Activated T-cell treated with anti-CD3 and anti-CD28 coated beads for 4 hours (primary cell): ENCODE data around the gene PTPRR.

Experiments
- DNase-seq: peaks from one replicate; pipeline ENCODE4 v3.0.0-alpha.2; 2020

PTPRR gene

DNA sequence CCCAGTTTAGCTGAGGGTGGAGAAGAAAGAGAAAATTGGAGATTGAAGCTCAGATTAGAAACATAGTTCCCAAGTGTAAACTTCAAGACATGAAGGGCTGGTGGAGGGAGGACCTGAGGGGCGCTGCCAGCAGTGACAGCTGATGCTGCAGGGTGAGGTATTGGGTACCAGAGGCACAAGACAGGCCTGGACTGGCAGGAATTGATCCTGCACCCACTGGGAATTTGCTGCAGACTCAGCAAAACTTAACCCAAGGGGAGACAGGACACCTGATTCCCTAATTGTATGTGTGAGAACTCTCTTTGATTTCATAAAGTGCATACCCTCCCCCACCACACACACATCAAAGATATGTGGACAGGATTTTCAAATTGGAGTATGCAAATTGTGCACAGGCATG is 11.6 kb downstream of the PTPRR start:
- no peak for DNase-seq

DNA sequence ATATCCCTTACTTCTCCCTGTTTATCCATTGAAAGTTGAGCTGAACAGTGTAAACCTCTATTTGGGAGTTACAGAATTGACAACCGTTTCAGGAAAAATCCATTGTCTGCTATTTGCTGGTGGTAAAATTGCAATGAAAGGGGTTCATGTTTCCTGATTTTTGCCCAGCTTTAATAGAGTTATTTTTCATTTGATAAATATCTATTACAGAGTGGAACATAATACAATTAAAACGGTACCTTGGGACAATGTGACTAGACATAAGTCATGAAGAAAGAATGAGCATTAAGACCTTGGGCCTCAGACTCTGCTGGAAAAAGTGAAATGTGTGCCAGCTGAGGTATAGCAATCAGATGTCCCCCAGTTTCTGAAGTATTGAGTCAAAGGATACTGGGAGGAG is 13.1 kb downstream of the PTPRR start:
- no peak for DNase-seq

DNA sequence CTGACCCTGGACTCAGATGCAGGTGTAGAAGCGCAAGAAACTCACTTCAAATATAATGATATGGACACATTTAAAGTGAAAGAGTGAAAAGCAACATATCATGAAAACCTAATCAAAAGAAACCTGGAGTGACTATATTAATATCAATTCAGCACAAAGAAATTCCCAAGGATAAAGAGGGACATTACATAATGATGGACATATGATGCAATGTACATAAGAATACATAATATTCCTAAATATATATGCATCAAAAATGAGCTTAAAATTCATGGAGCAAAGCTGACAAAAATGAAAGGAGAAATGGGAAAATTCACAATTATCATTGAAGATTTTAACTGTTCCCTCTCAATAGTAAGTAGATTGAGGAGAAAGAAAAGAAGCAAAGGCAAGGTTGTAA is 24.6 kb downstream of the PTPRR start:
- DNase-seq, result no peak

DNA sequence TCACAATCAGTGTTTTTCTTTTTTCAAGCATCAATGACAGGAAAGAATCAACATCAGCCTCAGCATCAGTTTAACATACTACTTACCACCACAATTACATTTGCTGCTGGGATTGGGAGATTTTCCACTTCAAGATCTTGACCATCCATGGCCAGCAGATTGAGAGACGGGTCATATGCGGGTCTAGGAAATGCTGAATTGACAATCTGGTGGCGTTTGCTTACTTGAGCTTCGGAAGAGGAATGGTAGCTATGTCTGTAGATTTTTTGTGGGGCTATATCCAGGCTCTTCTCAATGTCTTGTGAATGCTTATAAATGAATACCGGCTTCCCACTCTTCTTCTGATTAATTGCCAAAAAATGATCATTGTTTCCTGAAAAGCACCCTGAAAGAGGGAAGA is 27.9 kb downstream of the PTPRR start:
- no peak for DNase-seq

DNA sequence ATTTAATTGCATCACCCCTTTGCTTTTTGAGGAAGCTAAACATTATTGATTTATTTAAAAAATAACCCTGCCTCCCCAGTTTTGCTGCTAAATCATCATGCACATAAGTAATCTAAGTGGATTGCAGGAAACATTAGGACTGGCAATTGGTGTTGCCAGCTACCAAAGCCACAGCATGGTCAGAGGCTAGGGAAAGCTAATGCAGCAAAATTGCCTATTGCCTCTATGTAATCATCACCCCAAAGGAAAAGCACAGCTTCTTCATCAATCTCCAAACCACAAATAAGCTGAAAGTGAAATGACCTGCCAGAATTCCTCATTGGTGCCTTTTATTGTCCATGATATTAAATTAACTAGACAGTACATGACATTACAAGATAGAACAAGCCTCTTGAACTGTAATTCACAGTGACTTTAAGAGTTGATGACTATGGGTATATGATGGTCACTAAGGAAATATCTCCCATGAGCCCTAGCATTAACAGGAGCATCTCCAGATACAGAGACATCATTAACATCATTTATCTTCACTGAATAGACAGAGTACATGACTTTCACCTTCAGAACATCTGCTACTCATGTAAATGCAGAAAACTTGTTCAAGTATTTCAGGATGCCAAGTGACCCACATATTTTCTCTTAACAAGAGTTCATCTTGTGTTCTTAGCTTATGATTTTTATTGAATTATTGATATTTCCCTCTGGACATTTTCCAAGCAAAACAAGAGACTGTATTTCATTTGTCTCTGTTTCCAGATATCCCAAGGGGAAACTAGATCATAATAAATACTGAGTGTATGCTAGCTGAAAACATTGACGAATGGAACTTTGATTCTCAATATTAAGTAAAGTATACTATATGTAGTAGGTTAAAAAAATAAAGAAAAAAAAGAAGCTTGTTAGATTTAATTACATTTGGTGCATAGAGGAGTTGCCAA is 29.4 kb downstream of the PTPRR start:
- no peak for DNase-seq

DNA sequence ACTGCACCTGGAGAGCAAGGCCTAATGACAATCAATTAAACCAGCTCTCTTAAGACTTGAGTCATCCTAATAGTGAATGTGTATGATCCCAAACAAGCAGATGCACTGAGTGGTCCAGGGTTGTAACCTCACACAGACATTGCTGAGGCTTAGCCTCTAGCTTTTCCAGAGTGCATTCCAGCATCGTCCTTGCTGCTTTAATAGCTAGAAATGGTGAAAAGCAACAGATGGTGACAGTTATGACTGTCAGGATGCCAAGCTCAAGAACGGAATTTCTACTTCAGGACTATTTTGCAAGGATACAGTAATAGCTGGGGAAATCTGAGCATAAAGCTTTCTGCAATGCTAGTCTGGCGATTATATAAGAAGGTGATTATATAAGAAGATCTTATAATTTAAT is 34.6 kb downstream of the PTPRR start:
- no peak for DNase-seq

DNA sequence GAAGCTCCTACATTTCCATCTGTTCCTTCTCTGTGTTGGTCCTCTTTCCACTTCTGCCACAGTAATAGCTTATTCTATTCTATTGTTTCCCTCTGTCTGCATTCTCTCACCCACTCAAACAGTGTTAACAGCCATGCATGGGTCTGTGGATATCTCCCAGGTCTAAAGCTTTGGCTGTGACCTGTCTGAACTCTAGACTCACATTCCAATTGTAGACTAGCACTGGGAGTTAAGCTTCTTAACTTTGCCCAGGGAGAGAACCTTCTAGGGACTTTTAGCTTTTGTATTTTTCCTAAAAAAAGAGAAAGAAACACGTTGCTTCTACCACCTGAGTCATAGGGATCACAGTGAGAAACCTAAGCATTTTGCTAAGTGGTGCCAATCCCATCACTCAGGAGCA is 36.7 kb downstream of the PTPRR start:
- no peak for DNase-seq

DNA sequence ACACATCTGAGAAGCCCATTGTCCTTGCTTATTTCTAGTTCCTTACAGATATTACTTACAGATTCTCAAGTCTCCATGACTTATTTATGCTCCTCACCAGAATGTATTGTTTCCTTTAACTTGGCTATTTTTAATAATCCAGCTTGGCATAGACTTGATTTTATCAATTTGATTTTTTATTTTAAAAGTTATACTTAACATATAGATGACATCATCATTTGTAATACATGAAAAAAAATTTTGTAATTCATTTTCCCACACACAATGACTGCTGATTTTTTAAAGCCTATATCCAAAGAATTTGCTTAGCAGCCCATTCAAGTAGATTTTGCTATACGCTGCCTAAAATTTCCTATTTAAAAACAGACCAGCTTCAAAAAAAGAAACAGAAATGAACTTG is 39.8 kb downstream of the PTPRR start:
- DNase-seq, result no peak

DNA sequence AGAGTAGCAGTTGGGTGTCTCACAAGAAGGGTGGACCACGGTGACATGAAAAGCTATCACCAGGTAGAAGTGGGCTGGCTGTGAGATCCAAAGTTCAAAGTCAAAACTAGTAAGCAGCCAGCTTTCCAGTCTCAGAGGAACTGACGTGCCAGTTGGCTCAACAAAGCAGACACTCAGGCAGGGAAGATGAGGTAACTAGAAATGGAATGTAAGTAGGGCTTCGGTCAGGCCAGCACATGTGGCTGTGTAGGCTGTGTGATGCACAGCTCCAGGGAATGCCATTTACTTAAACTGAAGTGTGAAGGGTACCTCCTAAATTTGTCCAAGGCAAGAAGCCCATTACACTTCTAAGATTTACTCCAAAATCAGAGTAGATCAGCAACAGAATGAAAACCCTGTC is 43.6 kb downstream of the PTPRR start:
- DNase-seq, result no peak

DNA sequence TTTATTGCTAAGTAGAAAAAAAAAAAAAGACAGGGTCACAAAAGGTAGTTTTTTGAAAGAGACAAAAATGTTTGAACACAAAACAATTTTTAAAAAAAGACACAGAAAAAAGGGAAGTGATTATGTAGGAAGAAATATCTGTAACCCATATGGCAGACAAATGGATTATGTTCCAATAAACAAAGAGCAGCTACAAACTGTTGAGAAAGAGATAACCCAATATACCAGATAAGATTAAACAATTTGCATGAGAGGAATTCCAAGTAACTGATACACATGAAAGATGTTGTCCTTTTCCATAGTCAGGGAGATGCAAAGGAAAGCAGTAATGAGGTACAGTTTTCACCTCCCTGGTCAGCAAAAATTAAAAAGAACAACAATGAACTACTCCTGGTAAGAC is 44.9 kb downstream of the PTPRR start:
- no peak for DNase-seq

DNA sequence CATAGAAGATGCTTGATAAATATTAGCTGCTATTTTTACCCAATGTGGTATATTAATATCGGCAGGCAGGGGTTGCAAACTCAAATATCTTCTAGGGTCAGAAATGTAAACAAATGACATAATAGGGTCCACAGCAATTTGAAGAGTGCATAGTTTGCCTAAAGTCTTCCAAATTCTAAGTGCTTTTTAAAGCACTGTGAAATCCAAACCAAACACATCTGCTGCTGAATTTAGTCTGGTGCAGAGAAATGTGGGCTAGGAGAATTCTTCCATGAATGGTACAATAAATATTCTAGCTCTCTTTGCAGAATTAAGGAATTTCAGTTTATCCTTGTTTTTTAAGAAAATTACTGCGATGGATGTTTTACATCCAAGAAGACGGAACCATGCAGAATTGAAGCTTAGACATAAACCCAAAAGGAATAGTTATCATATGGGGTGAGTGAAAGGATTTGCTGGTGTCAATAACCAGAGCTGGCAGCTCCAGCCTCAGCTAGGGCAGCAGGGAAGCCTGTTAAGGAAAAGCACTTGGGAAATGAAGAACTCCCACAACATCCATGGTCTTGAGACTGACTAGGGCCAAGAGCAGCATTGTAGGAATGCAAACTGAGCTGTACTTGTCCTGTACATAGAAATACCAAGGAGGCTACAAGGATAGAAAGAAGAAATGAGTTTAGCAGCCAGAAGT is 65.5 kb downstream of the PTPRR start:
- no peak for DNase-seq

DNA sequence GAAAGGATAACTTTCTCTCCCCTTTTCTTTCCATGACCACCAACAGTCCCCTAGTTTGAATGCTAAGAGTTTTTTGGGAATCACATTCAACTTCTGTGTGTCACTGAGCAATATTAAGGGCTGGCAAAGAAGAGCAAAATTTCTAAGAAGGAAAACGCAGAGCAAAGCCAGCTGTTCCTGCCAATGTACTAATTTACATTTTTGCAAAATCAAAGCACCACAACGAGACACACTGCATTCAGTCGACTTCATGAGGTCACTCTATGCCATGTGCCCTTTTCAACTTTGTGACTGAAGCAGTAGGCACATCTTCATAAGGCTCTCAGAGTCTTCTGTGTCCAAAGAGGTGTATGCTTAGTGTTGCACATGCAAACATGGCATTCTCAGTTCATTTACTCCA is 66.4 kb downstream of the PTPRR start:
- DNase-seq, result no peak

DNA sequence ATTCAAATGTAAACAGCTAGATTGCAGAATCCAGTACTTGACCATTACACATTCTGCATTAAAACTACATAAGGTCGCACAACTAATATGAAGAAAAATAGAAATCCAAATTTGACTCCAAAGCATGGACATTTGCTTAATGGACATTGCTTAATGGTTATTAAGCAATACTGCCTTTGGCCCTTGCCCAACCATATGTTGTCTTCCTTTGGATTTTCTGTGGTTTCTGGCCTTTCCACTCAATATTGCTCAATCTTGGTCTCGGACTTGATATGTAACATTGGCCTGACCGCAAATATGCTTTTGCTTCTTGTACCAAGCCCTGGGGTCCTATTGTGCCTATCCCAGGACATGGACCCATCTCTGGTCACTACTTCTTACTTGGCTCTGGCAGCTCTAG is 67.2 kb downstream of the PTPRR start:
- DNase-seq, result no peak

DNA sequence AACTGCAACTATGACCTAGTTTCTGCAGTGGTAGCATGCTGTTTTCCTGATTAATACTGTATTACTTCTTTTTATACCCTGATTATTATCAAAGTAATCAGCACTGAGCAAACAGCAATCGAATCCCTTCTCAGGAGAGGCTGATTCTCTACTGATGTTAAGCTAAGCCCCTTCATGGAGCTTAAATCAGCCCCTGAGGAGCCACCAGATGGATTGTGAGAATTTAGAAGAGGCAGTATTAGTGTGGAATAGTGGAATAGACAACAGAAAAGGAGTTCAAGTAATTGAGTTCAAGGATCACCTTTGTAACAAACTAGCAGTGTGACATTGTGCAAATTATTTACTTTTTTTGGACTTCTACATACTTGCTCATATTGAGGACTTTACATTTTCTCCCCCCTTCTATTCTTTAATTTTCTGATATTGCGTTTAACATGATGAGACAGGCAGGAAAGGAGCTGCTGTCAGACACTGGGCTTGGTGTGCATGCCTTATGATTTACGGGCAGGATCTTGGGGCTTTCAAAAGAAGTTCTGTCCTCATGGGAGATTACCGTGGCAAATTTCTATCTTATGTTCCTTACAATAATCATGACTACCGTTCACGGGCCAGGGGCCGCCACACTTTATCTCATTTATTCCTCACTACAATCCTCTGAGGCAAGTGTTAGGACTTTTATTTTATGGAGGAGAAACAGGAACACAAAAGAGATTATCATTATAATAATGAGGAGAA is 68.0 kb downstream of the PTPRR start:
- no peak for DNase-seq

DNA sequence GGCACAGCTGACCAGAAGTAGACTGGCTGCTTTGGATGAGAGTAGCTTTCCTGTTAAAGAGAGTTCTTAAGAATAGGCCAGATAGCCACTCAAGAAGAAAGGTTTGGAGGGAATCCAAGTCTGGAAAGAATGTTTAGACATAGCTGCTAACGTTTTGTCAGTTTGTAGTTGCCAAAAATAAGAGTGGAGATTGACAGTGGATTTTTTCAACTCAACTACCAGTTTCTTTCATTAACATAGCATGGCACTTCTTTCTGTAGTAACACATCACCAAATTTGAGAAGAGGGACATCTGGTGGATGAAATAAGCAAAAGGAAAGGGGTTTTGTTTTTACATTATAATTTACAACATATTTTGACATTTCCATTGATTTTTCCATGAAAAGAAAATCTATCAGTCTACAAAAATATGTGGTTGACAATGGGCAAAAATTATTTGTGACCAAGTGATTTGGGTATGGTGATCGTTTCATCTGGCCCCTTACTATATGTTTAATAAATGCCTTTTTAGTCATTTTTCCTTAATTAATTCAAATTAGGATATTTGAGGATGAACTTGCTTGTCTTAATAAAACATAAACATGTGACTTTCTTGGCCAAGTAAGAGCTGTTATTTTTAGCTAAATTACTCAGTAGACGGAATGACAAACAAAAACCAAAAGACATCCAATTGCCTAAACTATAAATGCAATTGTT is 71.1 kb downstream of the PTPRR start:
- no peak for DNase-seq

DNA sequence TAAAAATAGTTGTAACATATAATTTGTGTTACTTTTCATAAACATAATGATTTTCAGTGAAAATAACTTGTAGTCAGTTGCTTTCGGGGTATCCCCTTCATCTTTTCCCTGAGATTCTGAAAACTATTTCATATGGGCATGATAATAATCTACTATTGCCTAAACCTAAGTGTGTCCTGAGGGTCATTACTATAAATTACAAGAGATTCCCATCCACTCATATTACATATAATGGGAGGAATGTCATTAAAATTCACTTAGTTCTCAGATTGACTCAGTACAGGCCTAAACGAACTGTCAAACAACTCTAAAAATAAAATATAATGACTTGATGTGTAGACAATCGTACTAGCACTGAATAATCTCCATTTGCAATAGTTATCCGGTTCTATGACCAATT is 72.7 kb downstream of the PTPRR start:
- DNase-seq, result no peak

DNA sequence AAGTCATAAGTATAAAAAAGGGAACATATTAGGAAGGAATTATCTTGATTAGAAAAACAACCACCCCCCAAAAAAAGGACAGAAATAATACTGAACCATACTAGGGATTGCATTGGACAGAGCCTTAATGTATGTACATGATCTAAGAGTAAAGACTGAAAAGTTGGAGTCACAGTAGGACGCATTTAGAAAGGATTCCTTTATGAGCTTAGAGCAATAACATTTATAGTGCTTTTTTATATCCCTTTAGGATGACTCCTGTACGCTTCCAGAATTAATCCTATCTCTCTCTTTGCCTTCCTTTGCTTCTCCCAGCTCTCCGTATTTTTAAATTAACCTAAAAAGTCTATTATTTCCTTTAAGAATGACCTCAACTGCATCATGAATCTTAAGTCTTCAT is 75.3 kb downstream of the PTPRR start:
- DNase-seq, result no peak

DNA sequence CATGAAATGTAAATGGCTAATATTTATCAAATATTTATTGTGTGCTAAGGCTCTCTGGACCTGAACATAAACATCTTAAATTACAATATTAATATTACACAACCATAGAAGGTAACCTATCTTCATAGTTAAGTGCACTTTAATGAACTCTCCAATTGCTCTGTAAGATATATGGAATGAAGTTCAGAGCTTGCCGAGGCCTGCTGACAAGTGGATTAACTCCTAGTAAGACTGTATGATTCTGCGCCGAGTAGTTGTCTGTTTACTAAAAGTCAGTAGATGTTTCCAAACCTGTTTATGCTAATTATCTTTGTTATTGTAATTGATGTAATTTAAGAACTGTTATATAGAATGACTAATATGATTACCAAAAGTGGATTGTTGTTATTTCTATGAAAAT is 77.2 kb downstream of the PTPRR start:
- no peak for DNase-seq

DNA sequence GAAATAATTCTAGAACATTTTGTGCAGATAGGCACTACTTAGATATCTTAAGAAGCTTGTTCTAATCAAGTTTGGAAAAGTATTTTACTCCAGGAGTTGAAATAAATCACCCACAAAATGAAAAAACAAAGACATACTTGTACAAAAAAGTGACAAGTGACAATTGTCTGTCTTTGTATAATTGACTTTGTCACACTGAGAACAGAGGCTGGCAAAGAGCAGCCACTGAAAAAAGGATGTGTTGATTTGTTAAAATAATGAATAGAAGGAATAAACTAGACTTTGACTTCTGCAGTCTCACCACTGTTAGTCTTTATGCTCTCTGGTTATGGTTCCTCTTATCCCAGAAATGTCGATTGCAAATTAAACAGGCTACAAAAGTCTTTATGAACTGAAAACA is 77.6 kb downstream of the PTPRR start:
- no peak for DNase-seq

DNA sequence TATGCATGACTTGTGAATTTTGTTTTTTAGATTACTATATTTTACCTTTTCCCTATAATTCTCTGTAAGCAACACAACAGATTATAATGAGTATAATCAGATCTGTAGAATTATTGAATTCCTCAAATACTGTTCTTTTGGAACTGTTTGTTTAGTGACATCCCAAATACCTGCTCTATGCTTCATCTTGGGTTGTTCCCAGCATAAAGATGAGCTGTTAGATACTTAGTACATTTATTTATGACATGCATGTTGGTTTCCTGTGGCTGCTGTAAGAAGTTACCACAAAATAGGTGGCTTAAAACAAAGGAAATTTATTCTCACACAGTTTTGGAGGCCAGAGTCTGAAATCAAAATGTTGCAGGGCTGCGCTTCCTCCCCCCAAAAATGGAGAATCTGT is 78.4 kb downstream of the PTPRR start:
- DNase-seq, result no peak

DNA sequence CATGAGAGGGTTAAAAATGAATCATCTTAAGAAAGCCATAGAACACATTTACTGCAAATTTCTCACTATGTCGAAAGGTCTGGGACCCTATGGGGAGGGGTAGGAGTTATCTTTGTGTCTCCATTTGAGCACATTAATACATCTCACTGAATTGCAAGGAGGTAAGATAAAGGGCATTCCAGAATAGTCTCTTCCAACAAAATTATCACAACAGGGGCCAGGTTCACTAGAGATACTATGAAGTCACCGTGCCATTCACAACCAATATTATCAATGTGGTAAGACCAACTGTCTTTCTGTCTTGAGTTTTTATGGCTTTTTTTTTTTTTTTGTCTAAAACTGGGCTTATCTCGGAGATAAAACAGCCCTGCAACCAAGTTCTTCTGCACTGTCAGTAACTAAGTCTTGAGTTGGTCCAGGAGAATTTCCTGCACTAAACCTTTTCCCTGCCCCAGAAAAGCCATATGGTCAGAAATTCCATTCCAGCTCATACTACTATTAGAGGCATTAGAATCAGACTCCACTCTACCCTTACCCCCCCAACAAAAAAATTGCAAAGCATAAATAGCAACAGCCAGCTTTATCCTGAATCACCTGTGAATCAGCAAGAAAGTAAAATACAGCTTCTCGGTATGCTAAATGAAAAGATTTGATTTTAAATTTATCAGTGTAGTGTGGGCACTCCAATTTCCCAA is 79.7 kb downstream of the PTPRR start:
- DNase-seq, result no peak

DNA sequence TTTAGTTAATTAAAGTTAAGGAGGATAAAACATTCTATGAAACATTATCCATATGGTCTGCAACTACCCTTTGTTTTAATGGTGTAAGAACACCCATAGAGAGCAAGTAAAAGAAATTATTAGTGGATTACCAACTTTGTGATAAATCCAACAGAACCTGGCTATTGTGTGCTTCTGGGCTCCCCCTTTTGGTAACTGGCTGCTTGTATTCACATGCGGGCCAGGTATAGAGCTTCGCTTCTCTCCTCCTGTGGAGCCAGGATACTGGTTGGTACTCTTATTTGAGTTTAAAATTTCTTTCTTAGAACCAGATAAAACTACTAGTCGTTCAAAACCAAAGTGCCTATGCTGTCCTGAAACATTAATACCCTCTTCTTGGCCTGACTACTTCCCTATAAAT is 81.0 kb downstream of the PTPRR start:
- no peak for DNase-seq

DNA sequence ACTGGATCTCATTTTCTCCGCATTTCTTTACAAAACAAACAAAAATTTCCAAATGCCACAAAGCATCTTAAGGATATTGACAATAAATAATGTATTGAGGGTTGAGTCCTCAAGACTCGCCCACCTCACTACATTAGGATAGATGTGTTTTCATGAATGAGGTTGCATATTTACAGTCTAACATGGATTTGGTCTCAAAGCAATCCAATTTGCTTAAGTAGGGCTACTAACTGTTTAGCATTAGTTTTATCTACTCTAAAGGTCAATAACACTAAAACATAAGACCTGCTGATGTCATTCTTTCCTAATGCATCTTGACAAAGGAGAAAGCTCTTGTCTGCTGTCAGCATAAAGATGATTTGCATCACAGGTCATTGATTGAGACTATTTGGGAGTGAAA is 82.4 kb downstream of the PTPRR start:
- no peak for DNase-seq
